NCI-H1048 (cell line): ENCODE results near the gene LYPD8.
"Not testable (repeated sequence)": the region's sequence is repeated elsewhere in the genome, so short reads cannot be mapped to it uniquely, and the experiment has no call there.

ENCODE experiments used
- DNase-seq: peaks from one replicate; lab custom pipeline; 2025; lab: John Stamatoyannopoulos, UW

Gene LYPD8

GRCh38 chr1:248755517-248755916 lies at the start of gene LYPD8:
Gene LYPD8 (minus strand): TSS chr1:248755759. CDS start chr1:248751081, 4,678 bp downstream.
- no peak for DNase-seq

GRCh38 chr1:248804771-248805681 lies 49.5 kb upstream of the LYPD8 start:
- DNase-seq, result no peak

GRCh38 chr1:248803501-248803900 lies 47.9 kb upstream of the LYPD8 start:
- not testable (repeated sequence) for DNase-seq

- no peak for DNase-seq
Measured at GRCh38 chr1:248802454-248802853, 46.9 kb upstream of the LYPD8 start.

- DNase-seq, result no peak
Measured at GRCh38 chr1:248800459-248800858, 44.9 kb upstream of the LYPD8 start.

- DNase-seq, result no peak
Measured at GRCh38 chr1:248798791-248799190, 43.2 kb upstream of the LYPD8 start.

GRCh38 chr1:248794663-248795062 lies 39.1 kb upstream of the LYPD8 start:
- not testable (repeated sequence) for DNase-seq

- DNase-seq, result no peak
Measured at GRCh38 chr1:248793592-248793991, 38.0 kb upstream of the LYPD8 start.

- DNase-seq, result no peak
Measured at GRCh38 chr1:248792342-248792741, 36.8 kb upstream of the LYPD8 start.

GRCh38 chr1:248791010-248791409 lies 35.5 kb upstream of the LYPD8 start:
- DNase-seq, result no peak

- no peak for DNase-seq
Measured at GRCh38 chr1:248790456-248790855, 34.9 kb upstream of the LYPD8 start.

- not testable (repeated sequence) for DNase-seq
Measured at GRCh38 chr1:248789337-248789736, 33.8 kb upstream of the LYPD8 start.

- no peak for DNase-seq
Measured at GRCh38 chr1:248788327-248788726, 32.8 kb upstream of the LYPD8 start.

GRCh38 chr1:248787430-248787829 lies 31.9 kb upstream of the LYPD8 start:
- DNase-seq, result no peak

GRCh38 chr1:248786156-248786555 lies 30.6 kb upstream of the LYPD8 start:
- DNase-seq, result no peak

- DNase-seq, result no peak
Measured at GRCh38 chr1:248783367-248783766, 27.8 kb upstream of the LYPD8 start.

GRCh38 chr1:248782416-248783141 lies 27.0 kb upstream of the LYPD8 start:
- DNase-seq, result no peak

GRCh38 chr1:248779350-248779749 lies 23.8 kb upstream of the LYPD8 start:
- DNase-seq, result no peak

GRCh38 chr1:248778906-248779305 lies 23.3 kb upstream of the LYPD8 start:
- no peak for DNase-seq

- DNase-seq, result peak; percentile 26
Measured at GRCh38 chr1:248776991-248777390, 21.4 kb upstream of the LYPD8 start.

GRCh38 chr1:248775441-248775840 lies 19.9 kb upstream of the LYPD8 start:
- no peak for DNase-seq

GRCh38 chr1:248759644-248760043 lies 4.1 kb upstream of the LYPD8 start:
- DNase-seq, result no peak

GRCh38 chr1:248758352-248758751 lies 2.8 kb upstream of the LYPD8 start:
- DNase-seq, result no peak
